GM23248 (cell line): ENCODE data around the gene MIB2. TPM values are rescaled to one million over a fixed set of nuclear protein-coding genes. Genes with fewer than 3 reads are reported as not detected.
A peak's percentile ranks its signal among the peaks of the same experiment; 100 is the strongest.

Source experiments
- DNase-seq: peaks from one replicate; pipeline ENCODE4 v3.0.0-alpha.2; 2015
- H2AFZ ChIP-seq: fragments of 200-600 bp; sonication (generic); 2 replicates; pipeline ENCODE4 v1.6.1; 2016; ENCODE audit warnings: antibody characterized with exemption
- H3F3A ChIP-seq: fragments of 200-600 bp; sonication (generic); 2 replicates; pipeline ENCODE4 v1.6.1; 2016; ENCODE audit warnings: mild to moderate bottlenecking, antibody characterized with exemption, mixed run types; ENCODE audit not compliant: insufficient read depth
- H3K27ac ChIP-seq: fragments of 200-600 bp; sonication (generic); 2 replicates; pipeline ENCODE4 v1.5.1; 2016; ENCODE audit warnings: mild to moderate bottlenecking
- H3K27me3 ChIP-seq: fragments of 200-600 bp; sonication (generic); replicated peaks from 2 replicates; pipeline ENCODE4 v1.6.1; 2016; ENCODE audit warnings: mild to moderate bottlenecking; ENCODE audit not compliant: insufficient read depth
- H3K36me3 ChIP-seq: fragments of 200-600 bp; sonication (generic); 2 replicates; pipeline ENCODE4 v1.6.1; 2016; ENCODE audit warnings: low read depth, mild to moderate bottlenecking
- H3K4me1 ChIP-seq: fragments of 200-600 bp; sonication (generic); 2 replicates; pipeline ENCODE4 v1.6.1; 2016; ENCODE audit warnings: mild to moderate bottlenecking; ENCODE audit not compliant: insufficient read depth
- H3K4me2 ChIP-seq: fragments of 200-600 bp; sonication (generic); one replicate; pipeline ENCODE4 v1.6.1; 2016; ENCODE audit warnings: mild to moderate bottlenecking; ENCODE audit not compliant: unreplicated experiment
- H3K4me3 ChIP-seq: fragments of 200-600 bp; sonication (generic); 2 replicates; pipeline ENCODE4 v1.5.1; 2016; ENCODE audit warnings: mild to moderate bottlenecking
- H3K79me2 ChIP-seq: fragments of 200-600 bp; sonication (generic); 2 replicates; pipeline ENCODE4 v1.6.1; 2016; ENCODE audit warnings: mild to moderate bottlenecking; ENCODE audit not compliant: insufficient read depth
- H3K9ac ChIP-seq: fragments of 200-600 bp; sonication (generic); 2 replicates; pipeline ENCODE4 v1.6.1; 2016; ENCODE audit warnings: mild to moderate bottlenecking
- H3K9me2 ChIP-seq: fragments of 200-600 bp; sonication (generic); 2 replicates; pipeline ENCODE4 v1.6.1; 2016; ENCODE audit warnings: mixed run types, mild to moderate bottlenecking, moderate library complexity; ENCODE audit not compliant: insufficient read depth
- H3K9me3 ChIP-seq: fragments of 200-600 bp; sonication (generic); one replicate; pipeline ENCODE4 v1.6.1; 2017; ENCODE audit warnings: low read depth
- H4K20me1 ChIP-seq: fragments of 200-600 bp; sonication (generic); 2 replicates; pipeline ENCODE4 v1.6.0; 2016; ENCODE audit not compliant: insufficient read depth
- EZH2 ChIP-seq: fragments of 200-600 bp; sonication (generic); IDR thresholded peaks from 2 replicates; pipeline ENCODE4 v1.6.1; 2018; ENCODE audit warnings: antibody characterized with exemption, mild to moderate bottlenecking; ENCODE audit not compliant: insufficient read depth, poor library complexity, severe bottlenecking
- EZH2phosphoT487 ChIP-seq: fragments of 200-600 bp; sonication (generic); IDR thresholded peaks from 2 replicates; pipeline ENCODE4 v1.6.1; 2018; ENCODE audit warnings: antibody characterized with exemption, moderate library complexity, mild to moderate bottlenecking, low read depth; ENCODE audit not compliant: insufficient read depth
- WGBS, 2 experiments: methylation state at CpG; one replicate each; pipeline ENCODE4 v1.1.6; 2015 to 2017; ENCODE audit warnings: low lambda C conversion rate in 2 of 2, low coverage in 1 of 2; ENCODE audit errors: missing lambda C conversion rate in 2 of 2; 5-methylcytosine and 5-hydroxymethylcytosine counted together
- in situ Hi-C: fragments of 300-500 bp; cut with MboI; formaldehyde crosslinking; loops from 2 replicates; pipeline ENCODE4 v1.15.0; 2020
- polyA plus RNA-seq: library from polyadenylated mRNA; unstranded; fragments of >200 nt; fragmentation: Nextera tagmentation; extraction: Ambion mirVana; gene quantifications from 2 replicates; pipeline ENCODE4 v1.2.1, GENCODE V29; 2016
- total RNA-seq: library from RNA; depleted of rRNA; stranded (reverse); fragments of >200 nt; shearing (Covaris generic); gene quantifications from 2 replicates; pipeline ENCODE4 v1.2.3, GENCODE V29; 2014

MIB2 gene
- total and polyA plus RNA-seq, 2 experiments from 2014 or later = 30.3 to 70.5 TPM

GRCh38 chr1:1597275-1597930 is 17.9 kb upstream of the MIB2 start:
- peak; percentile 63 for DNase-seq
- WGBS, 2 experiments = 32% methylated on average over 15 of the region's 16 CpGs
- Histone ChIP-seq H3K9me3 (no peaks in the 10 kb centered on the region), H3K4me1 (no peaks in the 10 kb centered on the region), H2AFZ (no peak overlapping the region), H3K27ac (no peak overlapping the region), H3F3A (no peaks in the 10 kb centered on the region), H3K27me3 (peaks cover 12% of the 10 kb centered on the region; the same call in 1 of the 2 replicates), H3K4me2 (no peak overlapping the region), H4K20me1 (no peaks in the 10 kb centered on the region), H3K79me2 (no peaks in the 10 kb centered on the region), H3K36me3 (no peaks in the 10 kb centered on the region), H3K9me2 (no peaks in the 10 kb centered on the region), H3K9ac (no peak overlapping the region), H3K4me3 (no peak overlapping the region)
- in situ Hi-C loops = no loop called here
- no peak for TF ChIP-seq EZH2phosphoT487
- no peak for TF ChIP-seq EZH2

- no peaks in the 10 kb centered on the region for H3K4me1 ChIP-seq
- peaks cover 12% of the 10 kb centered on the region; the same call in 1 of the 2 replicates for H3K27me3 ChIP-seq
- no peak overlapping the region for H3K4me2 ChIP-seq
- no peaks in the 10 kb centered on the region for H4K20me1 ChIP-seq
- 87 to 89% methylated on average over 28 of the region's 28 CpGs for WGBS, 2 experiments
- no peaks in the 10 kb centered on the region for H3K79me2 ChIP-seq
- no peak overlapping the region for H3K27ac ChIP-seq
- no peaks in the 10 kb centered on the region for H3K36me3 ChIP-seq
- no peak overlapping the region for H2AFZ ChIP-seq
- TF ChIP-seq EZH2phosphoT487 (no peak), EZH2 (no peak)
- no peaks in the 10 kb centered on the region for H3K9me2 ChIP-seq
- no peak overlapping the region for H3K9ac ChIP-seq
- H3K9me3 ChIP-seq = no peaks in the 10 kb centered on the region
- in situ Hi-C loops = no loop called here
- H3F3A ChIP-seq = 0 out of 2 replicates have a peak, but pooled peaks cover 4% of the 10 kb centered on the region
- no peak for DNase-seq
- no peak overlapping the region for H3K4me3 ChIP-seq
These were observed 17.1 kb upstream of the MIB2 start for GRCh38 chr1:1598051-1598719.

- H3K27ac ChIP-seq = no peak overlapping the region
- no peak for DNase-seq
- H3K9me3 ChIP-seq = no peaks in the 10 kb centered on the region
- 0 out of 2 replicates have a peak, but pooled peaks cover 4% of the 10 kb centered on the region for H3F3A ChIP-seq
- no peaks in the 10 kb centered on the region for H3K4me1 ChIP-seq
- H4K20me1 ChIP-seq = no peaks in the 10 kb centered on the region
- peaks cover 12% of the 10 kb centered on the region; the same call in 1 of the 2 replicates for H3K27me3 ChIP-seq
- no peaks in the 10 kb centered on the region for H3K9me2 ChIP-seq
- TF ChIP-seq EZH2 (no peak), EZH2phosphoT487 (no peak)
- no peak overlapping the region for H3K4me2 ChIP-seq
- no peaks in the 10 kb centered on the region for H3K79me2 ChIP-seq
- no peak overlapping the region for H3K9ac ChIP-seq
- H2AFZ ChIP-seq = no peak overlapping the region
- in situ Hi-C loops = no loop called here
- 85 to 86% methylated on average over 12 to 13 of the region's 13 CpGs for WGBS, 2 experiments
- no peaks in the 10 kb centered on the region for H3K36me3 ChIP-seq
- H3K4me3 ChIP-seq = no peak overlapping the region; the same call in 1 of the 2 replicates
These were observed 16.6 kb upstream of the MIB2 start for GRCh38 chr1:1598720-1599029.

- WGBS, 2 experiments = 10 to 12% methylated on average over 76 to 99 of the region's 111 CpGs
- 0 out of 2 replicates have a peak, but pooled peaks cover 4% of the 10 kb centered on the region for H3F3A ChIP-seq
- no peaks in the 10 kb centered on the region for H3K9me3 ChIP-seq
- no peak overlapping the region for H3K4me2 ChIP-seq
- H3K4me3 ChIP-seq = peak overlapping the region; percentile 35
- H3K9me2 ChIP-seq = no peaks in the 10 kb centered on the region
- H2AFZ ChIP-seq = peak overlapping the region; percentile 54; the same call in 1 of the 2 replicates
- no peaks in the 10 kb centered on the region for H3K36me3 ChIP-seq
- in situ Hi-C loops = no loop called here
- H3K79me2 ChIP-seq = no peaks in the 10 kb centered on the region
- H3K4me1 ChIP-seq = no peaks in the 10 kb centered on the region
- no peak overlapping the region for H3K9ac ChIP-seq
- TF ChIP-seq EZH2 (no peak), EZH2phosphoT487 (no peak)
- peaks cover 12% of the 10 kb centered on the region; the same call in 1 of the 2 replicates for H3K27me3 ChIP-seq
- peak; percentile 68 for DNase-seq
- H4K20me1 ChIP-seq = no peaks in the 10 kb centered on the region
- H3K27ac ChIP-seq = no peak overlapping the region
These were observed 16.0 kb upstream of the MIB2 start for GRCh38 chr1:1599030-1599934.
